K562 (cell line): ENCODE measurements around the gene ARHGEF12. TPM values are rescaled to one million over a fixed set of nuclear protein-coding genes. Genes with fewer than 3 reads are reported as not detected.

Experiments
- ATAC-seq: fragments of 200-7000 bp; cut with Tn5 transposase; 3 replicates; pipeline ENCODE4 v1.9.1; 2020; ENCODE audit warnings: moderate library complexity
- BruUV-seq: library from RNA; stranded (reverse); fragments of 400-500 nt; replicated peaks from 2 replicates; lab custom pipeline; 2021; lab: Mats Ljungman, UMichigan
- CTCF ChIA-PET: fragments of 300-600 bp; formaldehyde crosslinking; extraction: SDS; loops from one replicate; lab custom pipeline; 2021; ENCODE audit warnings: low intra/inter-chr PET ratio; lab: Yijun Ruan, JAX
- POLR2A ChIA-PET: fragments of 300-600, 350-650 bp; sonication (Branson Sonifier 250); formaldehyde crosslinking; extraction: SDS; loops from one replicate; lab custom pipeline; 2021; ENCODE audit warnings: antibody characterized with exemption, inconsistent platforms; lab: Yijun Ruan, JAX
- DNase-seq, 4 experiments: peaks; one replicate each; pipeline versions ENCODE4 v3.0.0 to v3.0.0-alpha.2; 2011 to 2018; ENCODE audit warnings: low spot score in 3 of 4, mixed read lengths in 3 of 4; ENCODE audit errors: extremely low read depth in 1 of 4
- FAIRE-seq: peaks from 2 replicates; lab custom pipeline; 2011; peaks lifted over from hg19 to GRCh38; lab: Jason Lieb, UNC
- H2AFZ ChIP-seq: 2 replicates; pipeline ENCODE4 v1.6.0; 2011; ENCODE audit warnings: low read depth, low read length, control low read depth, inconsistent platforms
- H3K27ac ChIP-seq: fragments of 200-600 bp; 3 replicates; pipeline ENCODE4 v1.8.0; 2011; ENCODE audit warnings: low read depth, mild to moderate bottlenecking, control low read depth, inconsistent platforms, low read length, moderate library complexity, mixed read lengths; ENCODE audit errors: extremely low read depth
- H3K27me3 ChIP-seq, 2 experiments: fragments of 300-600 bp in 1 of 2; 2 replicates in 1 of 2; 3 replicates in 1 of 2; pipeline versions ENCODE4 v1.6.0 to v1.8.0; 2011; ENCODE audit warnings: inconsistent platforms in 2 of 2, low read length in 2 of 2, mild to moderate bottlenecking in 1 of 2, mixed read lengths in 1 of 2, moderate library complexity in 1 of 2; ENCODE audit not compliant: control insufficient read depth in 2 of 2, insufficient read depth in 2 of 2
- H3K36me3 ChIP-seq: fragments of 300-600 bp; 3 replicates; pipeline ENCODE4 v1.8.0; 2011; ENCODE audit warnings: mild to moderate bottlenecking, low read length, inconsistent platforms; ENCODE audit not compliant: control insufficient read depth, insufficient read depth
- H3K4me1 ChIP-seq, 2 experiments: fragments of 200-600 bp in 1 of 2; replicated peaks in 1 of 2; 2 replicates in 1 of 2; 3 replicates in 1 of 2; pipeline versions ENCODE4 v1.5.1 to v1.8.0; 2011; ENCODE audit warnings: inconsistent platforms in 2 of 2, low read length in 2 of 2, mild to moderate bottlenecking in 1 of 2, mixed read lengths in 1 of 2, moderate library complexity in 1 of 2; ENCODE audit not compliant: control insufficient read depth in 2 of 2, insufficient read depth in 2 of 2
- H3K4me2 ChIP-seq: 2 replicates; pipeline ENCODE4 v1.6.1; 2011; ENCODE audit warnings: low read length, control low read depth, inconsistent platforms, mixed read lengths; ENCODE audit not compliant: insufficient read depth
- H3K4me3 ChIP-seq: fragments of 200-600 bp; sonication (generic), shearing (Covaris generic); 2 replicates; pipeline ENCODE4 v1.5.1; 2016; ENCODE audit warnings: control low read depth, inconsistent platforms
- H3K79me2 ChIP-seq: fragments of 200-600 bp; 3 replicates; pipeline ENCODE4 v1.8.0; 2011; ENCODE audit warnings: low read length, inconsistent platforms; ENCODE audit not compliant: control insufficient read depth, insufficient read depth
- H3K9ac ChIP-seq, 2 experiments: 2 replicates each; pipeline versions ENCODE4 v1.6.0 to v1.6.1; 2011; ENCODE audit warnings: low read depth in 2 of 2, low read length in 2 of 2, control low read depth in 1 of 2, inconsistent platforms in 1 of 2, mild to moderate bottlenecking in 1 of 2, mixed read lengths in 1 of 2; ENCODE audit not compliant: insufficient read depth in 1 of 2
- H3K9me1 ChIP-seq: one replicate; pipeline ENCODE4 v1.6.0; 2011; ENCODE audit warnings: inconsistent platforms, mild to moderate bottlenecking, low read length, moderate library complexity; ENCODE audit not compliant: control insufficient read depth, insufficient read depth
- H3K9me3 ChIP-seq: replicated peaks from 2 replicates; pipeline ENCODE4 v1.5.1; 2011; ENCODE audit warnings: low read depth, low read length, inconsistent platforms; ENCODE audit not compliant: control insufficient read depth, insufficient read depth
- H4K20me1 ChIP-seq: replicated peaks from 2 replicates; pipeline ENCODE4 v1.6.1; 2011; ENCODE audit warnings: low read length, inconsistent platforms, mixed read lengths; ENCODE audit not compliant: control insufficient read depth, insufficient read depth
- ARID2 ChIP-seq: fragments of 450-650 bp; IDR thresholded peaks from 2 replicates; pipeline ENCODE4 v1.6.1; 2017; ENCODE audit warnings: antibody characterized with exemption, mild to moderate bottlenecking
- ESRRA ChIP-seq: fragments of 450-650 bp; IDR thresholded peaks from 2 replicates; pipeline ENCODE4 v1.6.1; 2014; ENCODE audit warnings: low read depth, mild to moderate bottlenecking, moderate library complexity, borderline replicate concordance
- FOXK1 ChIP-seq: sonication (generic); formaldehyde crosslinking; IDR thresholded peaks from 2 replicates; pipeline ENCODE4 v1.8.0; 2022; ENCODE audit warnings: missing genetic modification reagents, mild to moderate bottlenecking, borderline replicate concordance
- GATAD2B ChIP-seq: fragments of 450-650 bp; IDR thresholded peaks from 2 replicates; pipeline ENCODE4 v1.6.1; 2017; ENCODE audit warnings: mild to moderate bottlenecking, borderline replicate concordance
- HOMEZ ChIP-seq: fragments of 250-450 bp; sonication (Bioruptor Pico); IDR thresholded peaks from 2 replicates; pipeline ENCODE4 v1.4.0; 2020; ENCODE audit warnings: mild to moderate bottlenecking, moderate library complexity
- KLF10 ChIP-seq: fragments of 250-450 bp; sonication (Bioruptor Pico); IDR thresholded peaks from 2 replicates; pipeline ENCODE4 v1.6.1; 2021; ENCODE audit warnings: matching md5 sums
- L3MBTL2 ChIP-seq: fragments of 450-650 bp; IDR thresholded peaks from 2 replicates; pipeline ENCODE4 v1.6.1; 2016; ENCODE audit warnings: mild to moderate bottlenecking, moderate library complexity
- MCM7 ChIP-seq, 2 experiments: fragments of 450-650 bp; IDR thresholded peaks; 2 replicates each; pipeline ENCODE4 v1.6.1; 2016 to 2018
- MTA2 ChIP-seq: fragments of 450-650 bp; IDR thresholded peaks from 2 replicates; pipeline ENCODE4 v1.6.1; 2016; ENCODE audit warnings: low read depth
- MYBL2 ChIP-seq, 2 experiments: fragments of 450-650 bp in 1 of 2; sonication (generic) in 1 of 2; formaldehyde crosslinking in 1 of 2; IDR thresholded peaks; 2 replicates each; pipeline versions ENCODE4 v1.6.1 to v1.8.1; 2017 to 2022; ENCODE audit warnings: borderline replicate concordance in 1 of 2, inconsistent platforms in 1 of 2, low read depth in 1 of 2, mild to moderate bottlenecking in 1 of 2, missing genetic modification reagents in 1 of 2, moderate library complexity in 1 of 2
- NFRKB ChIP-seq: fragments of 450-650 bp; IDR thresholded peaks from 2 replicates; pipeline ENCODE4 v1.6.1; 2016; ENCODE audit warnings: low read depth
- ZBTB5 ChIP-seq: fragments of 450-650 bp; IDR thresholded peaks from 2 replicates; pipeline ENCODE4 v1.6.1; 2017; ENCODE audit warnings: antibody characterized with exemption
- ZKSCAN3 ChIP-seq: fragments of 250-450 bp; sonication (Bioruptor Pico); IDR thresholded peaks from 2 replicates; pipeline ENCODE4 v1.4.0; 2020
- ZNF23 ChIP-seq: fragments of 250-450 bp; sonication (Bioruptor Pico); IDR thresholded peaks from 2 replicates; pipeline ENCODE4 v1.4.0; 2020; ENCODE audit warnings: mild to moderate bottlenecking
- WGBS: fragments of 100-300 bp; shearing (Covaris generic); methylation state at CpG from one replicate; pipeline ENCODE4 v1.1.6; 2016; ENCODE audit warnings: low coverage, mixed read lengths; ENCODE audit not compliant: insufficient coverage; ENCODE audit errors: missing lambda C conversion rate; 5-methylcytosine and 5-hydroxymethylcytosine counted together
- in situ Hi-C: fragments of 300-500 bp; cut with MboI; formaldehyde crosslinking; loops from 4 replicates; pipeline ENCODE4 v1.15.0; 2018; ENCODE audit warnings: inconsistent platforms, mixed read lengths
- intact Hi-C: fragments of 100-400 bp; cut with micrococcal nuclease; formaldehyde crosslinking; loops from 2 replicates; pipeline ENCODE4 v1.14.2; 2022
- polyA plus RNA-seq, 8 experiments: library from polyadenylated mRNA; depleted of rRNA in 4 of 8; stranded (reverse) in 5 of 8; unstranded in 3 of 8; fragments of >200 nt; fragmentation: Nextera tagmentation in 2 of 8; fragmentation: Illumina TruSeq in 1 of 8; extraction: Ambion mirVana in 2 of 8; extraction: Trizol in 1 of 8; gene quantifications; 2 replicates each; pipeline versions ENCODE4 v1.2.1 to v1.2.3, GENCODE V29; 2011 to 2014; ENCODE audit warnings: inconsistent platforms in 1 of 8, missing spikeins in 1 of 8
- total RNA-seq, 7 experiments: library from RNA; depleted of rRNA in 6 of 7; stranded (reverse); fragments of >200 nt in 6 of 7; fragmentation: Illumina TruSeq in 2 of 7; extraction: Trizol in 2 of 7; gene quantifications; 2 replicates each; pipeline versions ENCODE4 v1.2.1 to v1.2.3, GENCODE V29; 2011 to 2021; ENCODE audit warnings: low replicate concordance in 1 of 7

The ARHGEF12 gene
- total and polyA plus RNA-seq, 9 of the 15 experiments (the other 6 are each of a cell fraction or from before 2014, with no cell fraction given): 3.5 to 51.7 (median 29.5) TPM

GRCh38 chr11:120290956-120291355 lies 45.3 kb upstream of the ARHGEF12 start (continued):
- TF ChIP-seq NFRKB (no peak), MCM7 (IDR thresholded peaks at IDR 0.05) (no peak), MYBL2 (IDR thresholded peaks at IDR 0.05; ENCODE audit: low read depth) (no peak), MYBL2 (CRISPR knock-in tag; IDR thresholded peaks at IDR 0.05; ENCODE audit: borderline replicate concordance) (no peak), GATAD2B (no peak)

GRCh38 chr11:120293038-120293800 lies 43.0 kb upstream of the ARHGEF12 start:
- Histone ChIP-seq H3K4me2 (no peak overlapping the region), H3K9ac (no peak overlapping the region), H3K4me3 (no peak overlapping the region), H3K27me3 (peaks cover 29 to 35% of the 10 kb centered on the region in 2 experiments), H3K9me3 (no peaks in the 10 kb centered on the region), H4K20me1 (no peaks in the 10 kb centered on the region), H3K27ac (no peak overlapping the region), H3K36me3 (no peaks in the 10 kb centered on the region), H3K9me1 (no peaks in the 10 kb centered on the region), H2AFZ (no peak overlapping the region), H3K4me1 (no peaks in the 10 kb centered on the region), H3K79me2 (no peaks in the 10 kb centered on the region)
- intact Hi-C loops: no loop called here
- in situ Hi-C loops: no loop called here
- FAIRE-seq (no peak), ATAC-seq (no peak), DNase-seq (no peak)
- ChIA-PET POLR2A (interaction anchor here (0.7 to 1.0 kb wide), 3 partner anchors 10 to 64 kb away, joined by 3 to 4 read pairs (median 4); no protein-coding TSS in a partner anchor), CTCF (no interaction called here)
- 1% methylated on average over 5 of the region's 5 CpGs for WGBS
- no peak for TF ChIP-seq ZBTB5
- TF ChIP-seq L3MBTL2: no peak
- no peak for TF ChIP-seq MTA2
- TF ChIP-seq ZNF23: no peak
- TF ChIP-seq KLF10 (CRISPR knock-in tag): no peak
- TF ChIP-seq ARID2: no peak
- no peak for TF ChIP-seq ZKSCAN3
- TF ChIP-seq HOMEZ (CRISPR knock-in tag): no peak
- no peak for TF ChIP-seq ESRRA
- TF ChIP-seq FOXK1 (CRISPR knock-in tag): no peak
- BruUV-seq: no TSS peak
